MV-4-11 (cell line): ENCODE measurements around the gene FTMT.
"Not testable (repeated sequence)": the region's sequence is repeated elsewhere in the genome, so short reads cannot be mapped to it uniquely, and the experiment has no call there.

ENCODE experiments used
- DNase-seq: peaks from one replicate; lab custom pipeline; 2025; lab: John Stamatoyannopoulos, UW

Gene FTMT

DNA sequence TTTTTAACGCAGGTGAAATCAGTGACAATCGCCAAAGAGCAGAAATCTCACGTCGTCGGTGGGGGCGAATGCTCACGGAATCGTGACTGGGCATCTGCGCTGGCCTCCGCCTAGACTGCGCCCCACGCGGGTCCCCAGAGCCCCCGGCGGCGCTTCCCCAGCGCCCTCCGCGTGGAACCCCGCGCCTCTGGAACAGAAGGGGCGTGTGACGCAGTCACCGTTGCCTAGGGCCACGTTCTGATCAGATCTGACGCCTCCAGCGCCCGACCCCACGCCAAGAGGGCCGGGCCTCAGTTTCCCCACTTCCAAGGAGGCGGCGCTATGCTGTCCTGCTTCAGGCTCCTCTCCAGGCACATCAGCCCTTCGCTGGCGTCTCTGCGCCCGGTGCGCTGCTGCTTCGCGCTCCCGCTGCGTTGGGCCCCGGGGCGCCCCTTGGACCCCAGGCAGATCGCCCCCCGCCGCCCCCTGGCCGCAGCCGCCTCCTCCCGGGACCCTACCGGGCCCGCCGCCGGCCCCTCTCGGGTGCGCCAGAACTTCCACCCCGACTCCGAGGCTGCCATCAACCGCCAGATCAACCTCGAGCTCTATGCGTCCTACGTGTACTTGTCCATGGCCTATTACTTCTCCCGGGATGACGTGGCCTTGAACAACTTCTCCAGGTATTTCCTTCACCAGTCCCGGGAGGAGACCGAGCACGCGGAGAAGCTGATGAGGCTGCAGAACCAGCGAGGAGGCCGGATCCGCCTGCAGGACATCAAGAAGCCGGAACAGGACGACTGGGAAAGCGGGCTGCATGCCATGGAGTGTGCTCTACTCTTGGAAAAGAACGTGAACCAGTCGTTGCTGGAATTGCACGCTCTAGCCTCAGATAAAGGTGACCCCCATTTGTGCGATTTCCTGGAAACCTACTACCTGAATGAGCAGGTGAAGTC, at the start of gene FTMT:
Gene FTMT, plus strand, starts transcription at position 240 of the 932 bp plus-strand sequence. Its CDS starts 82 bp downstream, at position 322.
- DNase-seq = no peak

DNA sequence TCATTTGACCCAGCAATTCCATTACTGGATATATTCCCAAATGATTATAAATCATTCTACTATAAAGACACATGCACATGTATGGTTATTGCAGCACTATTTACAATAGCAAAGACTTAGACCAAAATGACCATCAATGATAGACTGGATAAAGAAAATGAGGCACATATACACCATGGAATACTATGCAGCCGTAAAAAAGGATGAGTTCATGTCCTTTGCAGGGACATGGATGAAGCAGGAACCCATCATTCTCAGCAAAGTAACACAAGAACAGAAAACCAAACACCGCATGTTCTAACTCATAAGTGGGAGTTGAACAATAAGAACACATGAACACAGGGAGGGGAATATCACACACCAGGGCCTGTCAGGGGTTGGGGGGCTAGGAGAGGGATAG, 46.4 kb upstream of the FTMT start:
- DNase-seq = not testable (repeated sequence)

DNA sequence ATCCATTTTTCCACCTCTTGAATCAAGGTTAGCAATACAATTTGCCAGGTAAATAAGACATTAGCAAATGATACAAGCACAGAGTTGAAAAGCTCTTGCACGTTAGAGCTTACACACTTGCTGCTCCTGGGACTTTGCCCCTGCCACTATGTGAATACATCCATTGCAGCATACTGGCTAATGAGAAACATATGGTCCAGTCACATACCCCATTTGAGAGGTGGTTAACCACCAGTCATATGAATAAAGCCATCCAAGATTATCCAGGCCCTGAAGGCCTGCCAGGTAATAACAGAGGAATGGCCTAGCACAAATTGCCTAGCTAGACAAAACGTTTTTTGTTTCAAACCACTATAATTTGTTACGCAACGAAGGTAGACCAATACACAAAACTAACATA, 45.8 kb upstream of the FTMT start:
- no peak for DNase-seq

DNA sequence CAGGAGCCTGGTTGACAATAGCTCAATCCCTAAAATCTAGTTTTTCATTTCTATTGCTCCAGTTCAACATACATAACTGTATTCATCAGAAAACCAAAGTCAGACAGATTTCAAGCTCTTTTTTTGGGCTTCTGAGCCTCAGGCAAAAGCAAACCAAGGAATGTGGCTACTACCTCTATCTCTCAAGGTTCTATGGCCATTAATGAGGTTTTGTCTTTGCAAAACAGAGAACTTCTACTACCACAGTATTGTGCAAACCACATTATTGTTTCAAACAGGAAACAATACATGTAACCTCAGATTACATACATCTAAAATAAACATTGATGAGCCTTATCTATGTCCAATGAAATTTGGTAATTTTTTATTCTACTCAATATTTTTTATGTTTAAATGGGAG, 35.5 kb upstream of the FTMT start:
- DNase-seq = no peak

DNA sequence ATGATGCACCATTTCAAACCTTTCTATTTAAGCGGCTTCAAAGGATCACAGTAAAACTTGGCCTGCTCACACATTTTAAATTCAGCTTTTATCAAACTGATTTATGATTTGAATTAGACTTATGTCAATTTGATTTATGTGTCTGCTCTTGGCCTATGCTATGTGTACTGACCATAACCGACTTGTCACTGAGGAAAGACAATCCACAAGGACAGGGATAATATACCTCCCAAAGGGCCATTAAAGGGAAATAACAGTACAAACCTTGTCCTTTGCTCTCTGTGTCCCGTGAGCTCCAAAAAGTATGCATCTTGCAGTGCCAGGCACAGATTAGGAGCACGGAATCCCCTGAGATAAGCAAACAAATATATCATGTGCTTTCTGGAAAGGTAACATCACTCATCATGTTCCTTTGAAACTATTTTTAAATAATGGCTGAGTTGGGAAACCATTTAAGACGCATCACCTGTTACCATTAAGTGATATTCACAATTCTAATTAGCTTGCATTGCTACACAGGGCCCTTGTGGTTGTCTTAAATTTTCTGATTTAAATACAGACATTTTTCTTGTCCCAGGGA, 31.9 kb upstream of the FTMT start:
- DNase-seq = no peak

DNA sequence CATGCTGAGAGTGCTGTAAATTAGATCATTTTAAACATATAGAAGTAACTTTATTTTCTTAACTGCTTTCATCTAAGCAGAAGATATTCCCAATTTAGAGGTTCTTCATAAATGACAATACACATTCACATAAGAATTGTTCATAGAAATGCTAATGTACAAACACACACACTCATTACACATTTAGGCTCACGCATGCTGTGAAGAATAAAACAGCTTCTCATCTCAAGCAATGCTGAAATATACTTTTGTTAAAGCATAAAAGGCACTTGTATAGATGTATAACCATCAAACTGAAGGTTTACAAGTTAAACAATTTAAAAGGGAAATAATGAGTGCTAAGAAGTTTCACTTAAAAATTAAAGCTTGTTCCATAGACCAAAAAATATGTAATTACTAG, 18.1 kb upstream of the FTMT start:
- no peak for DNase-seq

DNA sequence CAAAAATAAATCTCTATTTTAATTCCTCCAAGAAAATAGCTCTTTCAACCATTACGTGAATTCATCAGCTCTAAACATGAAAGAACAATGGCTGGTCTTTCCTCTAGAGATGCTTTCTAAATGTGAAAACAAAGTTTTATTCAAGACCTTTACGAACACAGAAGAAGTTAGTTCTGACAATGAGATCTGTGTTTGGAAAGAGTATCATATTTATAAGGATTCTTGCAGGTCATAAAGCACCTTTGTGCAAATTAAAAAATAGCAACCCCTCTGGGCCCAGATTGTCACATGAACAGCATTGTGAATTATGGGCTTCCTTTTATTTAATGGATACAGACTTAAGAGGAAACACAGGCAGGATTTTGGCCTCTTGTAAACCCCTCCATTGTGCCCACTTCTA, 17.7 kb upstream of the FTMT start:
- DNase-seq = no peak

DNA sequence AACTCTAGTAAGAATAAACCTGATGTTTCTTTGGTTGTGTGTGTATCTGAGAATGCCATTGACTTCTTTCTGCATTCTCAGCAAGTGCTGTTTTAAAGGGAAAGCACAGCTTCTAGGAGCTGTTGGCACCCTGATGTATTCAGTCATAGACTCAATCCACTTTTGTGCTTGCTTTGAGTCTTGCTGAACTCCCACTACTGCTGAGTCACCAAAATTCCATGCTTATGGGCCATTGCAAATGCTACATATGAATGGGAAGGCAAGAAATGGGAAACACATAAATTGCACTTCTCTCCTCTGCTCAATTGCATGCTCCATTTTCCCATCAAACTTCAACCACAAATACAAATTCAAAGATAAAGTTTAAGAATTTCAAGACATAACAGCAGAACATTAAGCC, 9.8 kb upstream of the FTMT start:
- DNase-seq = no peak

DNA sequence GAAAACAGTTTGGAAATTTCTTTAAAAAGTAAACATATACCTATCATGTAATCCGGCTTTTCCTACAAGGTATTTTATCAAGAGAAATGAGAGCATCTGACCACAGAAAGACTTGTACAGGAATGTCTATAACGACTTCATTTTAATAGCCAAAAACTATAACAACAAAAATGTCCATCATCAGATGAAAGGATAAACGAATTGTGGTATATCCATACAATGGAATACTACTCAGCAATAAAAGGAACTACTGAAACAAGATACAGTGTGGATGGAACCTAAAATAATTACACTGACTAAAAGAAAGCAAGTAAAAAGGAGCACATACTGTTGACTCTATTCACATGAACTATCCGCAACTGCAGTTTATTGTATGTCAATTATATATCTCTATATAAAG, 1.4 kb upstream of the FTMT start:
- no peak for DNase-seq

DNA sequence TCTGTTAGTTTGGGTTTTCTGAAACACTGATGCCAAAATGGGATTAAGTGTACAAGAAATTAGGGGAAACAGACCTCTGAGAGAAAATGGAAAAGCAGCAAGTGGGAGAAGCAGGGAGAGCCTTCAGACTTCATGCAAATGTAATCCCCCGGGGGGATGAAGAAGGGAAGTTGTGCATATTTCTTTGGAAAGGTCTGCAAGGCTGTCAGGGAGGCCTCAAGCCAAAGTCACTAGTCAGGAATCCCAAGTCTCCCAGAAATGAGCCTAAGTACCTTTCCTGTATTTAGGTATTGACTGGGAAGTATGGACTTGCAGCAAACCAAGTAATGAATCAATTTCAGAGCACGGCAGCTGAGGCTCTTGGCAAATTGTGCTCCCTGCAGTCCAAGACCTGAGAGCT, 2.2 kb downstream of the FTMT start:
- DNase-seq = no peak

DNA sequence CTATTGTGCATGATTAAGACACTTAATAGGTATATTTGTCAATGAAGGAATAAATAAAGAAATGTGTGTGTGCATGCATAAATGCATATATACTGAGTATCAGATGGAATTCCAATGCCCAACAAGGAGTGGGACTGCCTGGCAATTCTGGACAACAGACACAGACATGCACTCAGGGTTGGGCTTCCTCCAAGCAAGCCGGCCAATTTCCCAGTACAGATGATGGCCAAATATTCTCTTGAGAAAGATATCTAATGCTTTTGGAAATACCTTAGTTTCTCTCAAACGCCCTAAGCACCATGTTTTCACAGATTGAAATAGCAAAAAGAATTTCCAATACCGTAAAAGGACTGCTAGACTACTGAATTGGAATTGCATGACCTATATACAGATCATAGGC, 11.1 kb downstream of the FTMT start:
- DNase-seq = no peak

DNA sequence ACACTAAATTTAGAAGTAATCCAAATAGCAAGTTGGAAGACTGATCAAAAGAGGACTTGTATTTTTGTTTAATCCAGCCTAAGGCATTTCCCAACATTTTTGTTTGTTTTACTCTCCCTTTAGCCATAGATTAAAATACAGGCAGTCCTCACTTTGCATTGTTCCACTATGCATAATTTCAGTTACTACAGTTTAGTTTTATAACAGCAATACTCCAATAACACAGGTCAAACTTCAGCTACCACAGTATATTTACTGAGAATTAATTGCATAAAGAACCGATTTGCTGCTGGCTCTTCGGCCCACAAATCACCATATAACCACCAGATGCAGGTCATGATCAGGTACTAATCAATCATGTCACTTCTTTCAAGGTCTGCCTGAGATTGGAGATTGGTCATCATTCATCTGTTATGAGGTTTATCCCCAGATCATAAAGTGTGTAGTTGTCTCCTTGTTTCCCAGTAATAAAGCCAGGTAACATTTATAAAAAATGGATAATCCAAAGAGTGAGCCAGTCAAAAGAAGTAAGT, 12.1 kb downstream of the FTMT start:
- no peak for DNase-seq

DNA sequence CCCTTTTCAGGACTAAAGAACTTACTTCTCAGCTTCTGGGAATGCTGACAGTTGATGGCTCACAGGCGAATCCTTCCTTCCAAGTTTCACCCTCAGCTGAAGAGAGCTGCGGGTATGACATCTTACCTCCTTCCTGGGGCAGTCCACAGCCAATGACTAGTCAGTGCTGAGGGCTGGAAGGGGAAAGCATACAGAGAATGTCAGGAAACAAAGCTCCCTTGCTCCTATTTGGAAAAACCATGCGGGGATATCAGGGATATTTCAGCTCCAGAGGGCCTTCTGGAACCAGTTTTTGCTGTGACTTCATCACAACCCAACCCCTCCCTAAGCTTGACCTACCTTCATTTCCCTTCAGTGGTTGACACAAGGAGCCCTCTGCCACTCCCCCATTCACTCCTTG, 15.7 kb downstream of the FTMT start:
- no peak for DNase-seq

DNA sequence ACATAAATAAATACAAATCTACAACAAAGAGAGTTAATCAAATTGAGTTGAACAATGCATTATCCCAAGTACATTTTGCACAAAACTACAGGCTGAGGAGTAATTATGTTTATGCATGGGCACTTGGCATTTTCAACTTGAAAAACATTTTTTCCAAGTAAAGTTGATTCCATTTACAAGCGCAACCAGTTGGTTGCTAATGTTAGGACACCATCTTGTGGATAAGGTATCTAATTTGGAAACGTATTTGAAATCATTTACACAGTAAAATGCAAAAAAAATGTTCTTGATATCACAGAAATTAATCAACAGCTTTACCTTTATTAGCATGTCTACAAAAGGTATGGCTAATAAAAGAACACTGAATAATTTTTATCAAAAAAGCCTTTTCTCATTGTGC, 18.8 kb downstream of the FTMT start:
- no peak for DNase-seq

DNA sequence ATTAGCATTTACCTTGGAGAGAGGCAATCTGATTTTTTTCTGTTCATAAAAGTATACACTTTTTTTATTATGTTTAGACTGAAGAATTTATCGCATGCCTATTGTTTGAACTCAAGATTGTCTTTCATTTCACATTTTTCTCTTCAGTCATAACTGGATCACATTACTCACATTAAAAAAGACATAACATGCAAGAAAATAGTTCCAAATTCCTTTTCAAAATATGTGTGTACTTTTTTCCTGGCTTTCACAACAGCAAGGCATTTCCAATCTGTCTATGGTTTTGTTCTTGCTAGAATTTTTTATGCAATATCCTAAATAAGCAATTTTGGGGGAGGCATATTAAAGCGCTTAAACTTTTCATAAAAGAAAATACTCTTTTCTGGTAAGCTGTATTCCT, 21.2 kb downstream of the FTMT start:
- DNase-seq = no peak

DNA sequence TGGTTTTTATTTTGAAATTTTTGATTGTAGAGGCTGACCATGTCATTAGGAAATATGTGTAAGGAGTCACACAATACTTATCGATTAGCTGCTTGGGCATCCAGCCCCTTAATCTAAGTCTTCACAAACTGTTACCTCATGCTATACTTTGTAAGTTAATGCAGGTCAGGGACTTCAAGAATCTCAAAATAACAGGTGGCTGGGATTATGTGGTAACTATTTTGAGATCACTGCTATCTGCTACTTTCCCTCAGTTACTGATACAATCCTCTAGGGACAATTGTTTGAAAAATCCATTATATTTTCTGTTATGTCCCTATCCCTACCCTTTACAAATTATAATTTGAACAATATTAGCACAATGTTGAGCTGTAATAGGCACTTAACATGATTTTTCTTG, 21.7 kb downstream of the FTMT start:
- no peak for DNase-seq

DNA sequence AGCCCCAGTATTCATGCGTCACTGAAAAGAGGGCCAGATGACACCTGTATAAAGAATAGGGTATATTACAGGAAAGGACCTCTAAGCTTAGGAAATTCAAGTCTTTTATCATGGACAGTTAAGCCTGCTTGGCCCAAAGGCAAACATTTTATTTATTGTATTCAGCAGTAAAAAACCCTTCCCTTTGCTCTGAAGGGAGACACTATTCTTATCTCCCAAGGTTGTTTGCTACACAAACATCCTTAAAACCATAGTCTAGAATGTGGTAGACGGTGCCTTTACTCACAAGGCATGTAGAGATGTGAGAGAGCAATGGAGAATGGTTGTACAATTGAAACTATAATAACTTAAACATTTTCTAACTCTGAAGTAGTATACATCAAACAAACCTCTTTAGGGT, 33.9 kb downstream of the FTMT start:
- no peak for DNase-seq

DNA sequence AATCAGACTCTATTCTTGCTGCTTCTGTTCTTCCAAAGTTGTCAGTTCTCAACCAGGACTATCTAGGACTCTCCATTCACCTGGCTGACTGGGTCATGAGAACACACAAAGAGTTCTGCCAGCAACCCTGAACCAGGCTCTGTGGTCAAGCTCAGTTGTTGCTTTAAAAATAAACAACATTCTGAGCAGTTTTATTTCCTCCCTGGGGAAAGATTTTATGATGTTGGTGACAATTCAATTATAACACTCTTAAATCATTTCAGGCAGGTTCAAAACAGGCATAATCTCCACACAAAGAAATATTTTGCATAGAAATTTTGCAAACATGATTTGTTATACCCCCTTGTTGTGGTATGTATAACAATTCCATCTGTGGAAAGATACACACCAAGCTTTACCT, 36.0 kb downstream of the FTMT start:
- no peak for DNase-seq

DNA sequence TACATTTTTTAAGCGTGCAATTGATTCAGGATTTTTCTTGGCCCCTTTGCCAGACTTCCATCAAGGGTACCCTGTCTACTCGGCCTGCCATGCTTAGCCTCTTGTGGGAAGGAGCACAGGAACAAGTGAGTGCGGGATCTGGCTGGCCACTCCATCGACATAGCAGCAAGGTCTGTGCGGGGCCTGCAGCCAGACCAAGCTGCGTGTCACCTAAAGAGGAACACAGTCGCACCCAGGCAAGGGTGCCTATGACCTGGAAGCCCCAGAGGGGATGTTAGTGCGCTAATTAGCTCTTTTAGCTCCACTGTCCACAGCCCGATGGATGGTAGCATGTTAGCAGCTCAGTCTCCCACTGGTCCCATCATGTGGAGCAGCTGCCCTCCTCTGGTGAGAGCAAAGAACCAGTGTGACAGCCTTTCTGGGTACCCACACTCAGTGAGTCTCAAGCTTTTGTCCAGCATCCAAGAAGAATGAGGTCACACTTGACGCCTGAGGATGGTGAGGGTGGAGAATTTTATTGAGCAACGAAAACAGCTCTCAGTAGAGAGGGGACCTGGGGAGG, 38.7 kb downstream of the FTMT start:
- DNase-seq = no peak

DNA sequence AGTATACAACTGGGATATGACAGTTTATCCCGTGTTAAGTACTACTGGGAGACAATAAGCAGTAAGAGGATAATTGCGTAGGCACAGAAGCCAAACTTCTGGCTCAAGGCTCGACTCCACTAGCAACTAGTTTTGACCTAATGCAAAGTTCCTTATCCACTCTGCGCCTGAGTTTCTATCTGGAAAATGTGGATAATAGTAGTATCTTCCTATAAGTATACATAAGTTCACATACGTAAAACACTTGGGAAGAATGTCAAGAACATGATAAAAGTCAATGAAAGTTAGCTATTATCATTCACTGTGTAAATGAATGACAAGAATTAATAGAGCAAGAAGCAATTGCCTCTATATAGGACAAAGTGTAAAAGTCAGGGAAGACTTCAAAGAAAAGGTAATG, 45.7 kb downstream of the FTMT start:
- DNase-seq = no peak

DNA sequence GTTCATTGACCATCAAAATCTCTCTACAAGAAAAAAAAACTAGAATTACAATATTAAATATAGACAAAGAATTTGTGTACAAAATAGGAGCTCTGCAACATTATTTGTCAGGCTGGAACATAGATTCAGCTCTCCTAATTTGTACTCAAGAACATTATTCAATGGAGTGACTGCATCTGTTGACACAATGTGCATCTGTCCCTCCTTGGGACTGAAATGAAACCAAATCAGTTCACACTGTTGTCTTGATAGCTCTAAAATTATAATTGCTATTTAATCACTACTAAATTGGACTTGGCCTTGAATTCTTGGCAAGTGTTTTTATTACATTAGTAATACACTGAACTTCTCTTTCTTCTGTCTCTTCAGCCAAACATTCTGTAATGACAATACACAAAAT, 47.7 kb downstream of the FTMT start:
- DNase-seq = no peak
